ENCODE measurements around the gene TAAR9. TPM values are rescaled to one million over a fixed set of nuclear protein-coding genes. Genes with fewer than 3 reads are reported as not detected.
A peak's percentile ranks its signal among the peaks of the same experiment; 100 is the strongest.

Gene TAAR9, protein sequence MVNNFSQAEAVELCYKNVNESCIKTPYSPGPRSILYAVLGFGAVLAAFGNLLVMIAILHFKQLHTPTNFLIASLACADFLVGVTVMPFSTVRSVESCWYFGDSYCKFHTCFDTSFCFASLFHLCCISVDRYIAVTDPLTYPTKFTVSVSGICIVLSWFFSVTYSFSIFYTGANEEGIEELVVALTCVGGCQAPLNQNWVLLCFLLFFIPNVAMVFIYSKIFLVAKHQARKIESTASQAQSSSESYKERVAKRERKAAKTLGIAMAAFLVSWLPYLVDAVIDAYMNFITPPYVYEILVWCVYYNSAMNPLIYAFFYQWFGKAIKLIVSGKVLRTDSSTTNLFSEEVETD
- not detected for total RNA-seq
- long read RNA-seq, result 0 reads

DNA sequence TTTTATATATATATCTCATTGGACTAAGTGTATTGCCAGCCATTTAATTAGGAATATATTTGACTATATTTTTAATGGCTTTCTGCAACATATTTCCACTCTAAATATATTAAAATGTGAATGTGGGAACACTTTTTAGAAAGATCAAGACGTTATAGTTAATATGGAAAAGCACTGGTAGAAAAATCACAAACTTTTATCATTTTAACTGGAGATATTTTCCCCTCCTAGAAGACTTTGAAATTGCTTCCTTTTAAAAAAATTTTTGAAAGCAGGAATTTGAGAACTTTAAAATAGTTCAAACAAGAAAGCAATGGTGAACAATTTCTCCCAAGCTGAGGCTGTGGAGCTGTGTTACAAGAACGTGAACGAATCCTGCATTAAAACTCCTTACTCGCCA lies at the start of gene TAAR9:
Gene TAAR9, plus strand, starts transcription at position 301 of the 400 bp plus-strand sequence. Its CDS starts 13 bp downstream, at position 314.
- Histone ChIP-seq H3K27ac (no peak within 1 kb of the TSS), H3K36me3 (no peaks in the 10 kb centered on the region), H3K4me3 (no peak within 1 kb of the TSS), H3K4me1 (no peaks in the 10 kb centered on the region), H3K9me3 (no peaks in the 10 kb centered on the region), H3K27me3 (no peaks in the 10 kb centered on the region)
- intact Hi-C loops (cut with DNase I), result no loop called here
- 63% methylated on average over 4 of the region's 4 CpGs for WGBS (ENCODE audit: insufficient coverage, low coverage, low lambda C conversion rate, missing lambda C conversion rate)
- TF ChIP-seq POLR2A (IDR thresholded peaks at IDR 0.05), result no peak
- TF ChIP-seq, protein P1, sequence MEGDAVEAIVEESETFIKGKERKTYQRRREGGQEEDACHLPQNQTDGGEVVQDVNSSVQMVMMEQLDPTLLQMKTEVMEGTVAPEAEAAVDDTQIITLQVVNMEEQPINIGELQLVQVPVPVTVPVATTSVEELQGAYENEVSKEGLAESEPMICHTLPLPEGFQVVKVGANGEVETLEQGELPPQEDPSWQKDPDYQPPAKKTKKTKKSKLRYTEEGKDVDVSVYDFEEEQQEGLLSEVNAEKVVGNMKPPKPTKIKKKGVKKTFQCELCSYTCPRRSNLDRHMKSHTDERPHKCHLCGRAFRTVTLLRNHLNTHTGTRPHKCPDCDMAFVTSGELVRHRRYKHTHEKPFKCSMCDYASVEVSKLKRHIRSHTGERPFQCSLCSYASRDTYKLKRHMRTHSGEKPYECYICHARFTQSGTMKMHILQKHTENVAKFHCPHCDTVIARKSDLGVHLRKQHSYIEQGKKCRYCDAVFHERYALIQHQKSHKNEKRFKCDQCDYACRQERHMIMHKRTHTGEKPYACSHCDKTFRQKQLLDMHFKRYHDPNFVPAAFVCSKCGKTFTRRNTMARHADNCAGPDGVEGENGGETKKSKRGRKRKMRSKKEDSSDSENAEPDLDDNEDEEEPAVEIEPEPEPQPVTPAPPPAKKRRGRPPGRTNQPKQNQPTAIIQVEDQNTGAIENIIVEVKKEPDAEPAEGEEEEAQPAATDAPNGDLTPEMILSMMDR (IDR thresholded peaks at IDR 0.05), result no peak
- ATAC-seq (no peak), DNase-seq (no peak)

DNA sequence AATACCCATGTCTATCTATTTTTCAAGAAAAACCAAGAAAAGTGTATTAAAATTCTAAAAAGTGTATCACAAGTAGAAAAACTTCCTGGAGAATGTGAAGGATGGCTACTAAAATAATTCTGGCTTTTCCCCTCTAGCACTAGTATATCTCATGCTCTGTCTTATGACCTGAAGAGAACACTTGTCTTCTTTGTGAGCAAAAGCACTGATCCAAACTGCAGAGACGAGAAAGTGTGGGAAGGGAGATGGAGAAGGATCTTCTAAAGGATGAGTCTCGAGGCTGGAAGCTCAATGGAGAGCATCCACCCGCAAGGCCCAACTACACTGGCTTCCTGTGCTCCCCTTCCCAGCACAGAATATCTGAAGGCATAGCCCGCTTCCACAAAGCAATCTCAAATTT lies 48.7 kb upstream of the TAAR9 start:
- H3K27ac ChIP-seq, result no peak overlapping the region
- no peak for TF ChIP-seq POLR2A (IDR thresholded peaks at IDR 0.05)
- TF ChIP-seq, protein P1 (IDR thresholded peaks at IDR 0.05), result no peak
- 73% methylated on average over 4 of the region's 4 CpGs for WGBS (ENCODE audit: insufficient coverage, low coverage, low lambda C conversion rate, missing lambda C conversion rate)

GRCh38 chr6:132490024-132490423 lies 48.1 kb upstream of the TAAR9 start:
- ATAC-seq (peak; percentile 61 to 88 (median 82)), DNase-seq (no peak)
- Histone ChIP-seq H3K4me1 (no peaks in the 10 kb centered on the region), H3K27me3 (no peaks in the 10 kb centered on the region), H3K36me3 (no peaks in the 10 kb centered on the region), H3K9me3 (no peaks in the 10 kb centered on the region), H3K27ac (peak overlapping the region in 2 of 3 donors; percentile 11 to 24), H3K4me3 (no peak overlapping the region)
- intact Hi-C loops (cut with DNase I), result no loop called here
- TF ChIP-seq POLR2A (IDR thresholded peaks at IDR 0.05), result no peak
- TF ChIP-seq, protein P1 (IDR thresholded peaks at IDR 0.05), result no peak
- WGBS (ENCODE audit: insufficient coverage, low coverage, low lambda C conversion rate, missing lambda C conversion rate), result 49% methylated on average over 6 of the region's 6 CpGs

More for the DNA sequence above, 48.7 kb upstream of the TAAR9 start:
- Histone ChIP-seq H3K27me3 (no peaks in the 10 kb centered on the region), H3K9me3 (no peaks in the 10 kb centered on the region), H3K4me3 (no peak overlapping the region), H3K4me1 (no peaks in the 10 kb centered on the region), H3K36me3 (no peaks in the 10 kb centered on the region)
- ATAC-seq (no peak), DNase-seq (no peak)
- intact Hi-C loops (cut with DNase I), result no loop called here

- WGBS (ENCODE audit: insufficient coverage, low coverage, low lambda C conversion rate, missing lambda C conversion rate), result 59% methylated on average over 10 of the region's 10 CpGs
- Histone ChIP-seq H3K27me3 (no peaks in the 10 kb centered on the region), H3K4me3 (no peak overlapping the region), H3K27ac (peak overlapping the region in 2 of 3 donors; percentile 11 to 24), H3K4me1 (no peaks in the 10 kb centered on the region), H3K9me3 (no peaks in the 10 kb centered on the region), H3K36me3 (no peaks in the 10 kb centered on the region)
- intact Hi-C loops (cut with DNase I), result no loop called here
- peak; percentile 25 to 50 (median 46) for ATAC-seq
- TF ChIP-seq POLR2A (IDR thresholded peaks at IDR 0.05), result no peak
- TF ChIP-seq, protein P1 (IDR thresholded peaks at IDR 0.05), result no peak
- no peak for DNase-seq
Measured at GRCh38 chr6:132490478-132491204, 47.4 kb upstream of the TAAR9 start.
